Breast epithelium (tissue), 4 donors: ENCODE measurements around the gene SNAI3. TPM values are rescaled to one million over a fixed set of nuclear protein-coding genes. Genes with fewer than 3 reads are reported as not detected.

Experiments
- DNase-seq, 2 donors: peaks; one replicate each; pipeline ENCODE4 v3.0.0-alpha.2; 2019; ENCODE audit warnings: low spot score in 2 of 2
- H3K27ac ChIP-seq, 2 donors: fragments of 200-600 bp; sonication (generic) in 1 of 2; one replicate each; pipeline ENCODE4 v1.5.1; 2016 to 2019; ENCODE audit warnings: mild to moderate bottlenecking in 1 of 2
- H3K27me3 ChIP-seq, 2 donors: fragments of 200-600 bp; sonication (generic) in 1 of 2; one replicate each; pipeline versions ENCODE4 v1.5.1 to v1.6.0; 2017 to 2019; ENCODE audit warnings: control low read depth in 1 of 2, mild to moderate bottlenecking in 1 of 2
- H3K36me3 ChIP-seq: fragments of 200-600 bp; one replicate; pipeline ENCODE4 v1.5.1; 2019
- H3K4me1 ChIP-seq, 2 donors: fragments of 200-600 bp; sonication (generic); one replicate each; pipeline ENCODE4 v1.5.1; 2016 to 2019; ENCODE audit warnings: control low read depth in 1 of 2
- H3K4me3 ChIP-seq, 3 donors: fragments of 200-600 bp; sonication (generic); 1 replicate in 2 of 3; 2 replicates in 1 of 3; pipeline ENCODE4 v1.5.1; 2016 to 2019; ENCODE audit warnings: mild to moderate bottlenecking in 3 of 3, moderate library complexity in 2 of 3
- H3K9me3 ChIP-seq, 2 donors: fragments of 200-600 bp; sonication (generic) in 1 of 2; one replicate each; pipeline ENCODE4 v1.5.1; 2016 to 2019; ENCODE audit warnings: control low read depth in 1 of 2
- CTCF ChIP-seq, 3 donors: fragments of 450-650 bp; IDR thresholded peaks; one replicate each; pipeline ENCODE4 v1.5.1; 2016 to 2017; ENCODE audit warnings: antibody characterized with exemption in 3 of 3, mild to moderate bottlenecking in 3 of 3, moderate library complexity in 3 of 3
- POLR2A ChIP-seq: fragments of 450-650 bp; IDR thresholded peaks from one replicate; pipeline ENCODE4 v1.6.1; 2016; ENCODE audit warnings: antibody characterized with exemption, mild to moderate bottlenecking, moderate library complexity
- POLR2AphosphoS5 ChIP-seq, 3 donors: sonication (generic); formaldehyde crosslinking; IDR thresholded peaks; one replicate each; pipeline ENCODE4 v1.6.1; 2017; ENCODE audit warnings: antibody characterized with exemption in 3 of 3
- intact Hi-C: fragments of 100-400 bp; cut with DNase I; formaldehyde crosslinking; loops from one replicate; pipeline ENCODE4 v1.15.1; 2023; ENCODE audit warnings: low total_unique reads
- total RNA-seq, 3 donors: library from RNA; depleted of rRNA; stranded (reverse); fragments of >200 nt; gene quantifications; one replicate each; pipeline ENCODE4 v1.1.0, GENCODE V29; 2016

SNAI3 gene
- total RNA-seq, 3 donors from 2014 or later: 0.66 to 0.96 (median 0.73) TPM

GRCh38 chr16:88693420-88694177, 7.3 kb upstream of the SNAI3 start:
- TF ChIP-seq POLR2A (no peak), POLR2AphosphoS5 (IDR thresholded peaks at IDR 0.05) (no peak), CTCF (IDR thresholded peaks at IDR 0.05) (no peak)
- no peaks in the 10 kb centered on the region for H3K4me1 ChIP-seq
- peaks cover 0 to 13% of the 10 kb centered on the region in 2 donors for H3K27me3 ChIP-seq
- intact Hi-C loops: no loop called here
- H3K9me3 ChIP-seq: no peaks in the 10 kb centered on the region
- DNase-seq: no peak
- H3K27ac ChIP-seq: no peak overlapping the region
- H3K36me3 ChIP-seq: no peaks in the 10 kb centered on the region
- no peak overlapping the region for H3K4me3 ChIP-seq

GRCh38 chr16:88692861-88693260, 6.6 kb upstream of the SNAI3 start:
- TF ChIP-seq POLR2AphosphoS5 (IDR thresholded peaks at IDR 0.05): no peak
- no peak for TF ChIP-seq POLR2A
- TF ChIP-seq CTCF (IDR thresholded peaks at IDR 0.05): no peak
- no peak overlapping the region for H3K27ac ChIP-seq
- DNase-seq: no peak
- no peaks in the 10 kb centered on the region for H3K9me3 ChIP-seq
- no peak overlapping the region for H3K4me3 ChIP-seq
- no peaks in the 10 kb centered on the region for H3K4me1 ChIP-seq
- intact Hi-C loops: no loop called here
- no peaks in the 10 kb centered on the region for H3K36me3 ChIP-seq
- peaks cover 0 to 13% of the 10 kb centered on the region in 2 donors for H3K27me3 ChIP-seq

- H3K4me1 ChIP-seq: no peaks in the 10 kb centered on the region
- peaks cover 0 to 13% of the 10 kb centered on the region in 2 donors for H3K27me3 ChIP-seq
- no peak overlapping the region for H3K27ac ChIP-seq
- H3K4me3 ChIP-seq: no peak overlapping the region
- no peaks in the 10 kb centered on the region for H3K9me3 ChIP-seq
- intact Hi-C loops: no loop called here
- H3K36me3 ChIP-seq: no peaks in the 10 kb centered on the region
- DNase-seq: no peak
- TF ChIP-seq POLR2A (no peak), CTCF (IDR thresholded peaks at IDR 0.05) (no peak), POLR2AphosphoS5 (IDR thresholded peaks at IDR 0.05) (no peak)
Observed at GRCh38 chr16:88691924-88692560, 5.7 kb upstream of the SNAI3 start.

- TF ChIP-seq CTCF (IDR thresholded peaks at IDR 0.05) (no peak), POLR2A (no peak), POLR2AphosphoS5 (IDR thresholded peaks at IDR 0.05) (no peak)
- H3K9me3 ChIP-seq: no peaks in the 10 kb centered on the region
- intact Hi-C loops: no loop called here
- peaks cover 0 to 13% of the 10 kb centered on the region in 2 donors for H3K27me3 ChIP-seq
- H3K4me3 ChIP-seq: no peak overlapping the region
- H3K36me3 ChIP-seq: no peaks in the 10 kb centered on the region
- no peak overlapping the region for H3K27ac ChIP-seq
- no peak for DNase-seq
- peaks cover 0 to under 1% of the 10 kb centered on the region in 2 donors for H3K4me1 ChIP-seq
Observed at GRCh38 chr16:88691129-88691813, 5.0 kb upstream of the SNAI3 start.
